Fibroblast of lung (primary cell): Measurements from ENCODE around the gene STAC2.

Source experiments
- CTCF ChIP-seq, 2 donors: IDR thresholded peaks in 1 of 2; conservative IDR thresholded peaks in 1 of 2; 1 replicate in 1 of 2; 2 replicates in 1 of 2; pipeline ENCODE4 v1.5.1; 2011 to 2012; ENCODE audit warnings: low read length in 2 of 2, control low read depth in 1 of 2, inconsistent platforms in 1 of 2, low read depth in 1 of 2, mild to moderate bottlenecking in 1 of 2
- EZH2 ChIP-seq: IDR thresholded peaks from 2 replicates; pipeline ENCODE4 v1.5.1; 2012; ENCODE audit warnings: low read length, control low read depth, mild to moderate bottlenecking; ENCODE audit errors: missing control alignments

- TF ChIP-seq CTCF (conservative IDR thresholded peaks at IDR 0.05 in 1 of 2, IDR thresholded peaks at IDR 0.05 in 1 of 2; ENCODE audit: low read depth in 1 of 2, low read length in 2 of 2): no peak
- TF ChIP-seq EZH2: no peak
Measured at GRCh38 chr17:39208893-39209292, 16.9 kb downstream of the STAC2 start.
